T1000 (cell line): ENCODE data around the gene AACS.
"Not testable (repeated sequence)": the region's sequence is repeated elsewhere in the genome, so short reads cannot be mapped to it uniquely, and the experiment has no call there.

Experiments used
- DNase-seq: peaks from one replicate; lab custom pipeline; 2025; ENCODE audit warnings: mixed read lengths; lab: John Stamatoyannopoulos, UW

AACS gene

DNA sequence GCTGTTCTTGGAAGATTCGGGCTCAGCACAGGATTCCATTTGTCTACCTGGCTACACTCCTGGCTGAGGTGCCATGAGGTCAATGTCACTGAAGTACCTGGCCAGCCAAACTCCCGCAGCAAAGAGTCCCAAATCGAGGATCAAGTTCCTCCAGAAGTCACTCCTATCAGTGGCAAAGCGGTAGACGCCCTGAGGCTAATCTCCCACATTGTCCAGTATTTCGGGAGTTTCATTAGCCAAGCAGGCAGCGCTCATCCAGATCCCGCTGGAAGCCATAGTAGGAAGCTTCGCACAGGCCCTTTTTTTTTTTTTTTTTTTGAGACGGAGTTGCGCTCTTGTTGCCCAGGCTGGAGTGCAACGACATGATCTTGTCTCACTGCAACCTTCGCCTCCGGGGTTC is 8.9 kb upstream of the AACS start:
- no peak for DNase-seq

GRCh38 chr12:125057708-125058107 is 7.5 kb upstream of the AACS start:
- no peak for DNase-seq

DNA sequence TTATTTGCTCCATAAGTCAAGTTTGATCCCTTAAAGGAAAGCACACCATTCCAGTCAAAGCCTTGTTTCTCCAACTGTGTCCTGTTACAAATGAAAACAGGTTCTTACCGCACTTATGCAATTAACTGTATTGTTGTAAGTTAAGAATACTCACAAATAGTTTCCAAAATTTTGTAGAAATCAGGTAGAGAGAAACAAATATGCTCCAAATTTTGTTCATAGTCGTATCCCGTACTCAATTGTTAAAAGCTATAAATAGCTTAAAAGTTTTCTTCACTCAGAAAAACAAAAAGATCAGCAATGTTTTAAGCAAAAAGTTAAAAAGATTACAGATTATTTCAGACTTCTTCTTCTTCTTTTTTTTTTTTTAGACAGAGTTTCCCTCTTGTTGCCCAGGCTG is 4.0 kb upstream of the AACS start:
- no peak for DNase-seq

DNA sequence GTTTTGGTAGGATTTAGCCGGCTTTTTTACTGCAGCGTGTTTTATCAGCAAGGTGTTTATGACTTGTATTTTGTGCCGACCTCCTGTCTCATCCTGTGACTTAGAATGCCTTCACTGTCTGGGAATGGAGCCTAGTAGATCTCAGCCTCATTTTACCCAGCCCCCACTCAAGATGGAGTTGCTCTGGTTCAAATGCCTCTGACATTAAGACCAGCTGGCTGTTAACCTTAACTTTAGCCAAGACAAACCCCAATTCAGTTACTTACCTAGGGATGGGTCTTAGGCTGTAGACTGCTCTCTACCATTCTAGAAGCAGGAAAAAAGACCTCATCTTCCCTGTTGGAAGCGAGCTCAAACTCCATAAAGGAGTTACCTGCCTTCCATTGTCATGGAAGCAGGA is 1.7 kb upstream of the AACS start:
- DNase-seq, result not testable (repeated sequence)

DNA sequence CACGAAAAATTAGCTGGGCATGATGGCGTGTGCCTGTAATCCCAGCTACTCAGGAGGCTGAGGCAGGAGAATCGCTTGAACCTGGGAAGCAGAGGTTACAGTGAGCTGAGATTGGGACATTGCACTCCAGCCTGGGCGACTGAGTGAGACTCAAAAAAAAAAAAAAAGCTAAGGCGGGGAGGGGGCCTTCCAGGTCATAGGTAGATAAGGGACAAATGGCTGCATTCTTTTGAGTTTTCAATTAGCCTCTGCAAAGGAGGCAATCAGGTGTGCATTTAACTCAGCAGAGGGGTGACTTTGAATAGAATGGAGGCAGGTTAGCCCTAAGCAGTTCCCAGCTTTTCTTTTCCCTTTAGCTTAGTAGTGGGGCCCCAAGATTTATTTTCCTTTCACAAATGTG is 743 bp upstream of the AACS start:
- DNase-seq, result no peak

GRCh38 chr12:125065919-125066570 is 810 bp downstream of the AACS start:
- DNase-seq, result no peak

DNA sequence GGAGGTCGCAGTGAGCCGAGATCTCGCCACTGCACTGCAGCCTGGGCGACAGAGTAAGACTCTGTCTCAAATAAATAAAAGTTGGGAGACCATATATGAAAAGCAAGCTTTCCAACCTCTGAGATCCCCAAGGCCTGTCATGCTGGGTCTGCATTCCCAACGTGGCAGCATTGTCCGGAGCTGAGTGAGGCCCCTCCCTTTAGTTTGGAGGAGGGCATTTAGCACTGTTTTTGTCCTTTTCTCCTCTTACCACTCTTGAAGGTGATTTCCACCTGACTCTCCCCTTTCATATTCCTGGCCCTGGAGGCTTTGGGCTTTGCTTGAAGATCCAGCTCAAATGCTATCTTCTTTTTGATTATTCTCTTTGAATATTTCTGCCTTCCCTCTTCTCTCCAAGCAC is 3.2 kb downstream of the AACS start:
- DNase-seq, result no peak

DNA sequence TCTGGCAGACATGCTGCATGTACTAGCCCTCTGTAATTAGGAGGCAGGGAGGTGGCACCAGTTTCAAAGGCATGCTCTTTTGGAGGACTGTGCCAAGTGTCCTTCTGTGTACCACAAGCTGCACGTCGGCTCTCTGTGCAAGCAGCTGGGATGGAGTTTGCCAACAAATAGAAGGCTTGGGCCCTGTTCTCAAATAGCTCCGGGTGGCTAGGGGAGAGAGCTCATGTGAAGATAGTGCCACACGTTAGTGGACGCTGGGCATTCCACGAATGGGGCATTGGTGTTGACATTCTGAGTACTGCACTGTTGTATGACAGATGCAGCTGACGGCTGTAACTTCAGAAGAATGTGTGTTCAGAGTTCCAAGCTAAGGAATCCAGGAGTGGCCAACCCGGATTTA is 4.4 kb downstream of the AACS start:
- DNase-seq, result no peak

DNA sequence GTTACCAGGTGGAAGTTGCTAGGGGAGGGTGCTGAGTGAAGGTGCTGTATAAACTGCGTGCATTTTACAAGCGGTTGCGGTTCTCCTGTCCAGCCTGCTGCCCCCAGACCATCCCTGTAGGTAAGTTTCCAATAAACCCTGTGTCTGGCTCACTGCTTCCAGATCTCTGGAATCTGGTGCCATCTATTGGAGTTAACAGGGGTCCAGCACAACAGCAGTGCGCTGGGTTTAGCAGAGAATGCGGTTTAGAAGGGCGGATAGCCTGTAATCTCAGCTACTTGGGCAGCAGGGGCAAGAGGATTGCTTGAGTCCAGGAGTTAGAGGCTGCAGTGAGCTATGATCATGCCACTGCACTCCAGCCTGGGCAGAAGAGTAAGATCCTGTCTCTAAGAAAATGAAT is 4.9 kb downstream of the AACS start:
- DNase-seq, result no peak

- no peak for DNase-seq
These were observed 5.6 kb downstream of the AACS start for GRCh38 chr12:125070661-125071390.

- DNase-seq, result no peak
These were observed 6.2 kb downstream of the AACS start for GRCh38 chr12:125071456-125071855.

DNA sequence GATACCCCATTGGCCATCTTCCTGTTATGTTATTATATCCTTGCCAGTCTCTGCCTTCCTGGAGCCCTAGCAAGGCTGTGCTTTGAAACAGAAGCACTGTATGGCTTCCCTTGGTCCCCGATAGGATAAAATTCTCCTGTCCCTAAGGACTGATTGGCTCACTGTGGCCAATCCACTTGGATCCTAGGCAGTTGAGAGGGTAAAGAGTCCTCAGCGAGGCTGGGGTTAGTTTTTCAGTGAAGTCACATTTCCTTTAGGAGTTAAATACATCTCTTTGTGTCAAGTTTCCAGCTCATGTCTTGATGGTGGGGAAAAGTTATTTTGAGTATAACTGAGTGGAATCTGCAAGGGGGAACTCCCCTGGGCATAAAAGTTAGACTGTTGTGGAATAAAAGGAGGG is 7.3 kb downstream of the AACS start:
- DNase-seq, result no peak

DNA sequence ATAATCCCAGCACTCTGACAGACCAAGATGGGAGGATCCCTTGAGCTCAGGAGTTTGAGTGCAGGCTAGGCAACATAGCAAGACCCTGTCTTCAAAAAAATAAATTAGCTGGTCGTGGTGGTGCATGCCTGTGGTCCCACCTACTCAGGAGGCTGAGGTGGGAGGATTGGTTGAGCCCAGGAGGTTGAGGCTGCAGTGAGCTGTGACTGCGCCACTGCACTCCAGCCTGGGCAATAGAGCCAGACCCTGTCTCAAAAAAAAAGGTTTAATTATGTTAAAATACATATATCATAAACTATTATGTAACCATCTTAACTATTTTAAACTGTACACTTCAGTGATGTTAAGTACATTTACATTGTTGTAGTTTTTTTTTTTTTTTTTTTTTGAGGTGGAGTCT is 9.1 kb downstream of the AACS start:
- DNase-seq, result not testable (repeated sequence)

DNA sequence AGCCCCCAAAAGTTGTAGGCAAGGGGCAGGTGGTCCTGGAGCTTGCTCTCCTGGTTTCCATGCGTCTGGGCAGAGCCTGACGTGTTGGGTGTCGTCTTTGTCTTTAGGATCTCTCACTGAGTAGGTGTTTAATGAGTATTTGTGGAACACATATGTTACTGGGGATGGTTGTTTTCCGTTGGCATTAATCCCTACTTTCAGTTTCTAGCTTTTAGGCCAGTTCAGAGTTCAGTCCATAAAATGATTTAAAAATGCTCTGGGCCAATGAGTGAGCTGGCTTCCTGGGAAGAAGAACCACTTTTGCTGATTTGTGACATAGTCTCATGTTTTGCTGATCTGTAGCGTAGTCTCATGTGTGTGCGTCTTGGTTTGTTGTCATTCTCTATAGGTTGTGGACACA is 10.9 kb downstream of the AACS start:
- no peak for DNase-seq

DNA sequence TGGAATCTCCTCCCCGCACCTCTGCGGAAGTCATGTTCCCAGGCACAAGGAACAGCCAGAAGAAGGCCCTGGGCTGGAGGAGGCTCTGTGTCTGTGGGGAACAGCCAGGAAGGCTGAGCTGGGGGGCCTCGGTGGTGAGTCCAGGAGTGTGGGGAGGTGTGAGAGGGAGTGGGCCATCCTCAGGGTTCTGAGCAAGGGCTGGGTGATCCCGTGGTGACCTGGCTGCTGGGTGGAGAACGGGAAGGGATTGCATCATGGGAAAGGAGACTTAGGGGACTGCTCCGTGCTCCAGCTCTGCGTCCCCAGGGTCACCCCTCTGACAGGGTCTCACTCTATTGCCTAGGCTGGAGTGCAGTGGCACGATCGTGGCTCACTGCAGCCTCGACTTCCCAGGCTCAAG is 13.8 kb downstream of the AACS start:
- DNase-seq, result no peak

- no peak for DNase-seq
These were observed 14.7 kb downstream of the AACS start for GRCh38 chr12:125079648-125080645.

GRCh38 chr12:125081427-125081826 is 16.2 kb downstream of the AACS start:
- DNase-seq, result no peak

DNA sequence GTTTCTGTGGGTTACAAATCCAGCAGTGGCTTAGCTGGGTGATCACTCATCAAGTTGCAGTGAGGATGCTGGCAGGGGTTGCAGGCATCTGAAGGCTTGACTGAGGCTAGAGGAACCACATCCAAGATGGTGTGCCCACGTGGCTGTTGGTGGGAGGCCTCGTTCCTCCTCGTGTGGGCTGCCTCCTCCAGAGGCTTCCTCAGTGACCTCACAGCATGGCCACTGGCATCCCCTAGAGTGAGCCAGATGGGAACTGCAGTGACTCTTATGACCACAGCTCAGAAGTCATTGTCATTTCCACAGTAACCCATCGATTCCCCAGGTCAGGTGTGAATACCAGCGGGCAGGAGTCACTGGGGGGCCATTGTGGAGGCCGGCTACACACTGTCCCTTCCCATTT is 17.8 kb downstream of the AACS start:
- no peak for DNase-seq

DNA sequence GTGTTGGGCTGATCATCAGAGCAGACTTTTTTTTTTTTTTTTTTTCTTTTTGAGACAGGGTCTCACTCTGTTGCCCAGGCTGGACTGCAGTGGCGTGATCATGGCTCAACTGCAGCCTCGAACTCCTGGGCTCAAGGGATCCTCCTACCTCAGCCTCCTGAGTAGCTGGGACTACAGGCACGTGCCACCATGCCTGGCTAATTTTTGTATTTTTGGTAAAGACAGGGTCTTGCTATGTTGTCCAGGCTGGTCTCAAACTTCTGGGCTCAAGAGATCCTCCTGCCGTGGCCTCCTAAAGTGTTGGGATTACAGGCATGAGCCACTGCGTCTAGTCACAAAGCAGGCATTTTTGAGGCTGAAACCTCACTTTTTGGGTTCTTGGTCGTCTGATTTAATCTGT is 23.0 kb downstream of the AACS start:
- not testable (repeated sequence) for DNase-seq

DNA sequence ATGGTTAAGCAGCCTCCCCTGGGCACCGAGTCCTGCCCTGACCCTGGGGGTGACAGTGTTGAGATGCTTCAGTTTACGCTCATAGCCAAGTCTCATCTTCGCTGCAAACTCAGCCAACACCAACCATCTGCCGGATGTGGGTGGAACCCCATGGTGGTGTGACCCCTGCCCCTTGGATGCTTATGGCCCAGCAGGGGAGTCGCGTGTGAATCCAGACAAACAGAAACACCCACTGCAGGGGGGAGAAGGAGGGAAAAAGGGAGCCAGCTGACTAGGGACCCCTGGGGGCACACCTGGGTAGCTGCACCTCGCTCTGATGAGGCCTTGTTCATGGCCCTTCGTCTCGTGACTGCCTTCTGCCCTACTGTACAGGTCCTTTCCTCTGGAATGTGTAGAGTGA is 23.8 kb downstream of the AACS start:
- no peak for DNase-seq

- DNase-seq, result no peak
These were observed 24.4 kb downstream of the AACS start for GRCh38 chr12:125089626-125090025.

DNA sequence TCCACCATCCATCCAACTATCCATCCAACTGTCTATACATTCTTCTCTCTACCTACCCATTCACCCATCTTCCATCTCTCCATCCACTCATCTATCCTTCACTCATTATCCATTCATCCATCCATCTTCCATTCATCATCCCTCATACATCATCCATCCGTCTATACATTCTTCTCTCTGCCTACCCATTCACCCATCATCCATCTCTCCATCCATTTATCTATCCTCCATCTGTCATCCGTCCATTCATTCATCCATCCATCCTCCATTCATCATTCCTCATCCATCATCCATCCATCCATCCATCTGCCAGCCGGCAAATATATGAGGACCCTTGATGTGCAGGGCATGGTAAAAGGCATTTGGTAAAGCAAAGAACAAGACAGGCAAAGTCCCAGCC is 25.2 kb downstream of the AACS start:
- DNase-seq, result no peak

DNA sequence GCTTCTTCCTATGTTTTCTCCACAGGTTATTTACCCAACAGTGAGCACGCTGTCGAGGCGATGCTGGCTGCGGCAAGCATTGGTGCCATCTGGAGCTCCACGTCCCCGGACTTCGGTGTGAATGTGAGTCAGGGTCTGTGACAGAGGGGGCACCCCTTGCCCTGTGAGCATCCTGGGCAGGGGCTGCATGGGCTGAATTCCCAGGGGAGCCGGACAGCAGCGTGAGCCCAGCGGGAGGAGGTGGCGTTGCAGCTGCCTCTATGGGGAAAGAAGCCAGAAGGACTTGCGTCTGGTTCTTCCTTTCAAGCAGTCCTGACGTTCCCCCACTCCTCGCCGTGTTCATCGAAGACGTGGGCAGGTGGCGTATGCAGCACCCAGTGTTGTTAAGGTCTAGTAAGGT is 26.2 kb downstream of the AACS start:
- no peak for DNase-seq
